HEK293T (cell line): ENCODE data around the gene PPP4R3B.

Experiments
- BHLHE40 ChIP-seq: fragments of 450-650 bp; IDR thresholded peaks from 2 replicates; pipeline ENCODE4 v1.6.1; 2016; ENCODE audit warnings: mild to moderate bottlenecking, moderate library complexity, borderline replicate concordance
- ELF4 ChIP-seq: fragments of 450-650 bp; IDR thresholded peaks from 2 replicates; pipeline ENCODE4 v1.6.1; 2017; ENCODE audit warnings: antibody characterized with exemption
- FOXA1 ChIP-seq: fragments of 450-650 bp; IDR thresholded peaks from 2 replicates; pipeline ENCODE4 v1.6.1; 2016; ENCODE audit warnings: mild to moderate bottlenecking
- FOXK2 ChIP-seq: fragments of 450-650 bp; IDR thresholded peaks from 2 replicates; pipeline ENCODE4 v1.6.1; 2016; ENCODE audit warnings: mild to moderate bottlenecking
- FOXM1 ChIP-seq: fragments of 450-650 bp; IDR thresholded peaks from 2 replicates; pipeline ENCODE4 v1.6.1; 2017; ENCODE audit warnings: mild to moderate bottlenecking, borderline replicate concordance
- HDGF ChIP-seq: fragments of 450-650 bp; IDR thresholded peaks from 2 replicates; pipeline ENCODE4 v1.6.1; 2017; ENCODE audit warnings: antibody characterized with exemption, borderline replicate concordance
- L3MBTL2 ChIP-seq: fragments of 450-650 bp; conservative IDR thresholded peaks from 2 replicates; pipeline ENCODE4 v1.6.1; 2016; ENCODE audit warnings: mild to moderate bottlenecking
- LEF1 ChIP-seq: fragments of 450-650 bp; IDR thresholded peaks from 2 replicates; pipeline ENCODE4 v1.6.1; 2017; ENCODE audit warnings: mild to moderate bottlenecking, borderline replicate concordance
- NFRKB ChIP-seq: fragments of 450-650 bp; IDR thresholded peaks from 2 replicates; pipeline ENCODE4 v1.6.1; 2016; ENCODE audit warnings: mild to moderate bottlenecking, moderate library complexity
- SP1 ChIP-seq: fragments of 450-650 bp; IDR thresholded peaks from 2 replicates; pipeline ENCODE4 v1.6.1; 2017
- SUZ12 ChIP-seq: fragments of 450-650 bp; IDR thresholded peaks from 2 replicates; pipeline ENCODE4 v1.6.1; 2016; ENCODE audit warnings: mild to moderate bottlenecking
- TARDBP ChIP-seq: fragments of 450-650 bp; IDR thresholded peaks from 2 replicates; pipeline ENCODE4 v1.6.1; 2016
- ZNF384 ChIP-seq: fragments of 450-650 bp; IDR thresholded peaks from 2 replicates; pipeline ENCODE4 v1.6.1; 2016
- TF ChIP-seq, protein P1 (sequence below): fragments of 450-650 bp; IDR thresholded peaks from 2 replicates; pipeline ENCODE4 v1.6.1; 2016

DNA sequence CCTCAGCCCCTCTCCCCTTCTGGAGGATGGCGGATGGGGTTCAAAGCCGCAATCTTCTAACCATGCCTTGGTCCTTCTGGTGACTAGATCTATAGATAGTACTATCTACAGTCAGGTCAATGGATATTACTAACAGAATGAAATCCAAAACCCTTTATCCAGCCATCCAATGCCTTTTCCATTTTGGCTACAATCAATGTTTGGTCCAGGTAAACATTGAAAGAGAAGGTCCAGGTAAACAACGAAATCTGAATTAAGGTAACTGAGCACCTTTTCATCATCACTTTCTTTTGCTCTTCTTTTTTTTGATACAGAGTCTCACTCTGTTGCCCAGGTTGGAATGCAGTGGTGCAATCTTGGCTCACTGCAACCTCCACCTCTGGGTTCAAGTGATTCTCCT lies 9.7 kb downstream of the PPP4R3B start:
- no peak for TF ChIP-seq FOXM1
- TF ChIP-seq ELF4 = no peak
- TF ChIP-seq SUZ12 = no peak
- no peak for TF ChIP-seq NFRKB
- TF ChIP-seq TARDBP = no peak
- no peak for TF ChIP-seq BHLHE40
- no peak for TF ChIP-seq FOXA1
- TF ChIP-seq ZNF384 = no peak
- TF ChIP-seq HDGF = no peak
- no peak for TF ChIP-seq SP1
- no peak for TF ChIP-seq L3MBTL2
- no peak for TF ChIP-seq FOXK2
- TF ChIP-seq, protein P1, sequence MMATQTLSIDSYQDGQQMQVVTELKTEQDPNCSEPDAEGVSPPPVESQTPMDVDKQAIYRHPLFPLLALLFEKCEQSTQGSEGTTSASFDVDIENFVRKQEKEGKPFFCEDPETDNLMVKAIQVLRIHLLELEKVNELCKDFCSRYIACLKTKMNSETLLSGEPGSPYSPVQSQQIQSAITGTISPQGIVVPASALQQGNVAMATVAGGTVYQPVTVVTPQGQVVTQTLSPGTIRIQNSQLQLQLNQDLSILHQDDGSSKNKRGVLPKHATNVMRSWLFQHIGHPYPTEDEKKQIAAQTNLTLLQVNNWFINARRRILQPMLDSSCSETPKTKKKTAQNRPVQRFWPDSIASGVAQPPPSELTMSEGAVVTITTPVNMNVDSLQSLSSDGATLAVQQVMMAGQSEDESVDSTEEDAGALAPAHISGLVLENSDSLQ = no peak
- TF ChIP-seq LEF1 = no peak
